Testis (tissue), 3 donors: ENCODE data around the gene MAPK9. TPM values are rescaled to one million over a fixed set of nuclear protein-coding genes. Genes with fewer than 3 reads are reported as not detected.

ENCODE experiments used
- DNase-seq: peaks from one replicate; pipeline ENCODE4 v3.0.0-alpha.2; 2019
- H3K27ac ChIP-seq, 2 donors: fragments of 200-600 bp; sonication (generic); one replicate each; pipeline ENCODE4 v1.5.1; 2019
- H3K27me3 ChIP-seq: fragments of 200-600 bp; sonication (generic); one replicate; pipeline ENCODE4 v1.5.1; 2019
- H3K36me3 ChIP-seq: fragments of 200-600 bp; sonication (generic); one replicate; pipeline ENCODE4 v1.5.1; 2017; ENCODE audit warnings: low read depth; ENCODE audit errors: missing control alignments
- H3K4me1 ChIP-seq: fragments of 200-600 bp; sonication (generic); one replicate; pipeline ENCODE4 v1.5.1; 2019
- H3K4me3 ChIP-seq, 2 donors: fragments of 200-600 bp; sonication (generic); one replicate each; pipeline ENCODE4 v1.5.1; 2017 to 2019
- H3K9me3 ChIP-seq: fragments of 200-600 bp; sonication (generic); one replicate; pipeline ENCODE4 v1.5.1; 2017
- CTCF ChIP-seq, 3 experiments: fragments of 450-650 bp in 2 of 3; fragments of 200-600 bp in 1 of 3; sonication (generic) in 1 of 3; IDR thresholded peaks; one replicate each; pipeline ENCODE4 v1.5.1; 2016 to 2019; ENCODE audit warnings: antibody characterized with exemption in 3 of 3, mild to moderate bottlenecking in 2 of 3, moderate library complexity in 1 of 3
- POLR2A ChIP-seq: fragments of 450-650 bp; IDR thresholded peaks from one replicate; pipeline ENCODE4 v1.6.1; 2017; ENCODE audit warnings: antibody characterized with exemption, mild to moderate bottlenecking, moderate library complexity
- WGBS, 2 donors: methylation state at CpG; one replicate each; pipeline ENCODE4 v1.1.5; 2018; 5-methylcytosine and 5-hydroxymethylcytosine counted together
- intact Hi-C: fragments of 100-400 bp; cut with DNase I; formaldehyde crosslinking; loops from one replicate; pipeline ENCODE4 v1.15.1; 2023; ENCODE audit warnings: low total_unique reads
- polyA plus RNA-seq: library from polyadenylated mRNA; stranded (reverse); fragments of 350-450 nt; fragmentation: Illumina TruSeq; extraction: RNeasy Lipid Tissue Mini Kit (QIAGEN cat#74804); gene quantifications from one replicate; pipeline ENCODE4 v1.2.3, GENCODE V29; 2014; ENCODE audit warnings: low read depth, low replicate concordance; ENCODE audit not compliant: insufficient read depth
- total RNA-seq, 2 donors: library from RNA; depleted of rRNA; stranded (reverse); fragments of >200 nt; gene quantifications; one replicate each; pipeline ENCODE4 v1.2.3, GENCODE V29; 2016

The MAPK9 gene
- total and polyA plus RNA-seq, 3 donors from 2014 or later = 34.9 to 57.0 (median 54.3) TPM

GRCh38 chr5:180191716-180192115 lies 100.2 kb downstream of the MAPK9 start:
- no peaks in the 10 kb centered on the region for H3K36me3 ChIP-seq
- H3K9me3 ChIP-seq = no peaks in the 10 kb centered on the region
- intact Hi-C loops = no loop called here
- 59 to 88% methylated on average over 6 of the region's 6 CpGs for WGBS, 2 donors
- no peak for TF ChIP-seq POLR2A
- TF ChIP-seq CTCF (IDR thresholded peaks at IDR 0.05) = no peak
- no peaks in the 10 kb centered on the region for H3K27me3 ChIP-seq
- no peak overlapping the region for H3K27ac ChIP-seq
- DNase-seq = no peak
- H3K4me1 ChIP-seq = peaks cover 5% of the 10 kb centered on the region
- H3K4me3 ChIP-seq = no peak overlapping the region

GRCh38 chr5:180187767-180188166 lies 104.1 kb downstream of the MAPK9 start:
- intact Hi-C loops = no loop called here
- no peak overlapping the region for H3K4me3 ChIP-seq
- no peaks in the 10 kb centered on the region for H3K9me3 ChIP-seq
- H3K27ac ChIP-seq = no peak overlapping the region
- no peaks in the 10 kb centered on the region for H3K36me3 ChIP-seq
- no peaks in the 10 kb centered on the region for H3K4me1 ChIP-seq
- 92 to 93% methylated on average over 2 of the region's 2 CpGs for WGBS, 2 donors
- TF ChIP-seq POLR2A = no peak
- no peak for TF ChIP-seq CTCF (IDR thresholded peaks at IDR 0.05)
- H3K27me3 ChIP-seq = no peaks in the 10 kb centered on the region
- no peak for DNase-seq

Other genes with a start within 250 kb of the MAPK9 start
- gene RNF130, start 220.3 kb downstream of the MAPK9 start, total RNA-seq = 10 to 100 TPM; 56.5 to 65.0 TPM
- 44.3 TPM for gene RNF130, start 220.3 kb downstream of the MAPK9 start, polyA plus RNA-seq
- gene RASGEF1C, start 82.9 kb downstream of the MAPK9 start, total RNA-seq = 1 to 10 TPM; 8.0 to 8.5 TPM
- 19.0 TPM for gene RASGEF1C, start 82.9 kb downstream of the MAPK9 start, polyA plus RNA-seq
- gene GFPT2, start 61.3 kb upstream of the MAPK9 start, total RNA-seq = 10 to 100 TPM; 17.9 to 21.7 TPM
- 17.6 TPM for gene GFPT2, start 61.3 kb upstream of the MAPK9 start, polyA plus RNA-seq
- 10 to 100 TPM; 28.9 to 29.7 TPM for gene CNOT6, start 202.3 kb upstream of the MAPK9 start, total RNA-seq
- gene CNOT6, start 202.3 kb upstream of the MAPK9 start, polyA plus RNA-seq = 22.1 TPM